PC-9 (cell line): ENCODE data around the gene FBXL17. TPM values are rescaled to one million over a fixed set of nuclear protein-coding genes. Genes with fewer than 3 reads are reported as not detected.

Experiments
- BruUV-seq: library from RNA; stranded (reverse); fragments of 400-500 nt; replicated peaks from 2 replicates; lab custom pipeline; 2021; lab: Mats Ljungman, UMichigan
- CTCF ChIA-PET: fragments of 300-600 bp; sonication (Branson Sonifier 250); formaldehyde crosslinking; loops from one replicate; lab custom pipeline; 2022; ENCODE audit warnings: antibody characterized with exemption; lab: Charles Lee
- POLR2A ChIA-PET: fragments of 300-600 bp; sonication (Branson Sonifier 250); formaldehyde crosslinking; loops from one replicate; lab custom pipeline; 2022; ENCODE audit warnings: antibody characterized with exemption; ENCODE audit not compliant: unreplicated experiment; lab: Charles Lee
- DNase-seq, 2 experiments: peaks; one replicate each; pipeline versions ENCODE4 v3.0.0 to v3.0.0-alpha.2; 2015 to 2022; ENCODE audit warnings: mixed read lengths in 1 of 2
- H2AFZ ChIP-seq: fragments of 200-600 bp; sonication (generic); 2 replicates; pipeline ENCODE4 v1.8.1; 2017; ENCODE audit warnings: antibody characterized with exemption
- H3F3A ChIP-seq: fragments of 200-600 bp; sonication (generic); 2 replicates; pipeline ENCODE4 v1.8.1; 2017; ENCODE audit warnings: antibody characterized with exemption, mild to moderate bottlenecking, low read depth; ENCODE audit not compliant: insufficient read depth
- H3K27ac ChIP-seq: fragments of 200-600 bp; sonication (generic); 2 replicates; pipeline ENCODE4 v1.6.1; 2016; ENCODE audit warnings: mixed run types
- H3K27me3 ChIP-seq: fragments of 200-600 bp; sonication (generic); 2 replicates; pipeline ENCODE4 v1.6.1; 2016; ENCODE audit warnings: low read depth, mixed run types; ENCODE audit not compliant: insufficient read depth
- H3K36me3 ChIP-seq: fragments of 200-600 bp; sonication (generic); 2 replicates; pipeline ENCODE4 v1.6.1; 2016; ENCODE audit warnings: low read depth, mixed run types
- H3K4me1 ChIP-seq: fragments of 200-600 bp; sonication (generic); replicated peaks from 2 replicates; pipeline ENCODE4 v1.6.1; 2016; ENCODE audit warnings: mixed run types; ENCODE audit not compliant: insufficient read depth
- H3K4me2 ChIP-seq: fragments of 200-600 bp; sonication (generic); 2 replicates; pipeline ENCODE4 v1.6.1; 2017; ENCODE audit warnings: mixed run types
- H3K4me3 ChIP-seq: fragments of 200-600 bp; sonication (generic); 2 replicates; pipeline ENCODE4 v1.6.1; 2016; ENCODE audit warnings: mixed run types
- H3K79me2 ChIP-seq: fragments of 200-600 bp; sonication (generic); 2 replicates; pipeline ENCODE4 v1.6.1; 2017; ENCODE audit warnings: low read depth, mixed run types
- H3K9me2 ChIP-seq: fragments of 200-600 bp; sonication (generic); 2 replicates; pipeline ENCODE4 v1.8.1; 2017; ENCODE audit warnings: mild to moderate bottlenecking; ENCODE audit not compliant: insufficient read depth
- H3K9me3 ChIP-seq: fragments of 200-600 bp; sonication (generic); 2 replicates; pipeline ENCODE4 v1.8.1; 2016; ENCODE audit warnings: low read depth; ENCODE audit not compliant: insufficient read depth
- H4K20me1 ChIP-seq: fragments of 200-600 bp; sonication (generic); 2 replicates; pipeline ENCODE4 v1.8.1; 2017; ENCODE audit not compliant: insufficient read depth
- CTCF ChIP-seq: fragments of 200-600 bp; sonication (generic); conservative IDR thresholded peaks from 2 replicates; pipeline ENCODE4 v1.6.1; 2017; ENCODE audit warnings: mixed run types, antibody characterized with exemption, mild to moderate bottlenecking, moderate library complexity
- EZH2 ChIP-seq: fragments of 200-600 bp; sonication (generic); IDR thresholded peaks from 2 replicates; pipeline ENCODE4 v1.8.0; 2017; ENCODE audit warnings: antibody characterized with exemption, low read depth
- intact Hi-C: fragments of 100-400 bp; cut with micrococcal nuclease; formaldehyde crosslinking; loops from one replicate; pipeline ENCODE4 v1.10.0; 2022; ENCODE audit not compliant: unreplicated experiment
- total RNA-seq: library from RNA; stranded (reverse); gene quantifications from 2 replicates; pipeline ENCODE4 v1.2.3, GENCODE V29; 2021

Gene FBXL17
- total RNA-seq, 1 experiment from 2014 or later, result 19.5 TPM

- Histone ChIP-seq H3K79me2 (no peaks in the 10 kb centered on the region), H3K27me3 (no peaks in the 10 kb centered on the region), H3K4me2 (no peak overlapping the region), H3K9me3 (no peaks in the 10 kb centered on the region), H2AFZ (no peak overlapping the region), H3K4me1 (no peaks in the 10 kb centered on the region), H3K9me2 (no peaks in the 10 kb centered on the region), H3K4me3 (no peak overlapping the region), H3K36me3 (no peaks in the 10 kb centered on the region), H3F3A (no peaks in the 10 kb centered on the region), H3K27ac (no peak overlapping the region), H4K20me1 (no peaks in the 10 kb centered on the region)
- ChIA-PET CTCF (no interaction called here), POLR2A (no interaction called here)
- intact Hi-C loops, result no loop called here
- no peak for DNase-seq
- no TSS peak for BruUV-seq
- no peak for TF ChIP-seq EZH2
These were observed 47.7 kb downstream of the FBXL17 start for GRCh38 chr5:108334225-108334624.

DNA sequence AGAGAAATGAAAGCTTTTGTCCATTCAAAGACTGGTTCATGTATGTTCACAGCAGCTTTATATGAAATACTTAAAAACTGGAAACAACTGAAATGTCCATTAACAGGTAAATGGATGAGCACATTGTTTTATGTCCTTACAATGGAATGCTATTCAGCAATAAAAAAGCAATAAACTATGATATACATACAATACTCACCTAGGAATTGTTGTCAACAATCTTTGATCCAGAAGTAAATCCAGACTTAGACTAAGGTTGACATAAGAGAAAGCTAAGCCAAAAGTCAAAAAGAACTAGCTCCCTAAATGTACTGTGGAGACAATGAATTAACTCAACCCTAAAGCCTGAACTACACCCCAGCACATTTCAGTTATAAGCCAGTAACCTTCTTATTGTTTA lies 54.9 kb downstream of the FBXL17 start:
- H3K36me3 ChIP-seq, result no peaks in the 10 kb centered on the region
- no peaks in the 10 kb centered on the region for H3K9me3 ChIP-seq
- no peak overlapping the region for H3K27ac ChIP-seq
- no peaks in the 10 kb centered on the region for H3K4me1 ChIP-seq
- no peaks in the 10 kb centered on the region for H3K27me3 ChIP-seq
- intact Hi-C loops, result no loop called here
- H3K4me3 ChIP-seq, result no peak overlapping the region
- POLR2A ChIA-PET, result no interaction called here
- no peak for TF ChIP-seq EZH2
- no peak for TF ChIP-seq CTCF
- no peak overlapping the region for H2AFZ ChIP-seq
- BruUV-seq, result no TSS peak
- H3F3A ChIP-seq, result no peaks in the 10 kb centered on the region
- H3K79me2 ChIP-seq, result no peaks in the 10 kb centered on the region
- H3K9me2 ChIP-seq, result no peaks in the 10 kb centered on the region
- DNase-seq, result no peak
- CTCF ChIA-PET, result no interaction called here
- no peak overlapping the region for H3K4me2 ChIP-seq
- no peaks in the 10 kb centered on the region; the same call in 1 of the 2 replicates for H4K20me1 ChIP-seq

- TF ChIP-seq EZH2, result no peak
- TF ChIP-seq CTCF, result no peak
- Histone ChIP-seq H3K27ac (no peak overlapping the region), H3K27me3 (no peaks in the 10 kb centered on the region), H3K4me1 (no peaks in the 10 kb centered on the region), H2AFZ (no peak overlapping the region), H3K79me2 (no peaks in the 10 kb centered on the region), H3K4me3 (no peak overlapping the region), H3F3A (no peaks in the 10 kb centered on the region), H3K9me3 (peaks cover 3% of the 10 kb centered on the region; the same call in 1 of the 2 replicates), H3K36me3 (no peaks in the 10 kb centered on the region), H3K9me2 (no peaks in the 10 kb centered on the region), H3K4me2 (no peak overlapping the region), H4K20me1 (no peaks in the 10 kb centered on the region; the same call in 1 of the 2 replicates)
- POLR2A ChIA-PET, result interaction anchor here (0.6 kb wide), 1 partner anchor 55 kb away, joined by 3 read pairs; no protein-coding TSS in a partner anchor
- intact Hi-C loops, result no loop called here
- CTCF ChIA-PET, result no interaction called here
- DNase-seq, result no peak
- no TSS peak for BruUV-seq
These were observed 57.0 kb downstream of the FBXL17 start for GRCh38 chr5:108324886-108325285.

GRCh38 chr5:108321341-108321740 lies 60.6 kb downstream of the FBXL17 start:
- Histone ChIP-seq H3K27ac (no peak overlapping the region), H3K27me3 (no peaks in the 10 kb centered on the region), H2AFZ (no peak overlapping the region), H3F3A (no peaks in the 10 kb centered on the region), H4K20me1 (no peaks in the 10 kb centered on the region; the same call in 1 of the 2 replicates), H3K4me3 (no peak overlapping the region), H3K4me2 (no peak overlapping the region), H3K9me3 (peaks cover 3% of the 10 kb centered on the region; the same call in 1 of the 2 replicates), H3K79me2 (no peaks in the 10 kb centered on the region), H3K36me3 (no peaks in the 10 kb centered on the region), H3K9me2 (no peaks in the 10 kb centered on the region), H3K4me1 (no peaks in the 10 kb centered on the region)
- intact Hi-C loops, result no loop called here
- TF ChIP-seq CTCF (no peak), EZH2 (no peak)
- no peak for DNase-seq
- CTCF ChIA-PET, result no interaction called here
- POLR2A ChIA-PET, result no interaction called here
- BruUV-seq, result no TSS peak
